RWPE2 (cell line): Measurements from ENCODE around the gene FMN1.

Source experiments
- ATAC-seq: fragments of 200-7000 bp; cut with Tn5 transposase; 3 replicates; pipeline ENCODE4 v1.9.1; 2021; ENCODE audit warnings: low read depth
- DNase-seq: peaks from one replicate; pipeline ENCODE4 v3.0.0-alpha.2; 2020; ENCODE audit warnings: low spot score
- H3K27ac ChIP-seq: fragments of 450-650 bp; 2 replicates; pipeline ENCODE4 v1.5.1; 2017; ENCODE audit warnings: mild to moderate bottlenecking; ENCODE audit not compliant: poor library complexity, severe bottlenecking
- H3K27me3 ChIP-seq: fragments of 250-450 bp; sonication (Bioruptor Pico); 2 replicates; pipeline ENCODE4 v1.5.1; 2021; ENCODE audit warnings: mild to moderate bottlenecking, moderate library complexity; ENCODE audit not compliant: insufficient read depth, poor library complexity, severe bottlenecking
- H3K36me3 ChIP-seq: fragments of 250-450 bp; sonication (Bioruptor Pico); 2 replicates; pipeline ENCODE4 v1.5.1; 2020; ENCODE audit warnings: low read depth, mild to moderate bottlenecking, moderate library complexity
- H3K4me1 ChIP-seq: fragments of 250-450 bp; sonication (Bioruptor Pico); 2 replicates; pipeline ENCODE4 v1.5.1; 2021; ENCODE audit warnings: mild to moderate bottlenecking, moderate library complexity; ENCODE audit not compliant: insufficient read depth, poor library complexity, severe bottlenecking
- H3K4me3 ChIP-seq: fragments of 250-450 bp; sonication (Bioruptor Pico); 2 replicates; pipeline ENCODE4 v1.5.1; 2021; ENCODE audit warnings: mild to moderate bottlenecking, moderate library complexity; ENCODE audit not compliant: severe bottlenecking
- H3K9me3 ChIP-seq: fragments of 250-450 bp; sonication (Bioruptor Pico); 2 replicates; pipeline ENCODE4 v1.5.1; 2021; ENCODE audit warnings: mild to moderate bottlenecking, moderate library complexity; ENCODE audit not compliant: severe bottlenecking
- CTCF ChIP-seq: fragments of 450-650 bp; IDR thresholded peaks from one replicate; pipeline ENCODE4 v1.5.1; 2017; ENCODE audit warnings: mild to moderate bottlenecking, moderate library complexity; ENCODE audit not compliant: poor library complexity, severe bottlenecking

Gene FMN1

GRCh38 chr15:32830241-32830640 lies 364.3 kb downstream of the FMN1 start:
- ATAC-seq (no peak), DNase-seq (no peak)
- Histone ChIP-seq H3K27ac (no peak overlapping the region), H3K4me1 (peaks cover 34% of the 10 kb centered on the region), H3K36me3 (no peaks in the 10 kb centered on the region), H3K9me3 (no peaks in the 10 kb centered on the region), H3K4me3 (no peak overlapping the region), H3K27me3 (no peaks in the 10 kb centered on the region)
- no peak for TF ChIP-seq CTCF

GRCh38 chr15:32829436-32829835 lies 365.1 kb downstream of the FMN1 start:
- Histone ChIP-seq H3K4me1 (peaks cover 42% of the 10 kb centered on the region), H3K4me3 (no peak overlapping the region), H3K36me3 (no peaks in the 10 kb centered on the region), H3K27ac (peak overlapping the region; percentile 74), H3K27me3 (no peaks in the 10 kb centered on the region), H3K9me3 (no peaks in the 10 kb centered on the region)
- TF ChIP-seq CTCF, result no peak
- DNase-seq, result no peak
- no peak for ATAC-seq

GRCh38 chr15:32828507-32829186 lies 365.9 kb downstream of the FMN1 start:
- peaks cover 46% of the 10 kb centered on the region for H3K4me1 ChIP-seq
- H3K27me3 ChIP-seq, result no peaks in the 10 kb centered on the region
- H3K27ac ChIP-seq, result peak overlapping the region; percentile 74
- no peaks in the 10 kb centered on the region for H3K36me3 ChIP-seq
- DNase-seq (no peak), ATAC-seq (peak; percentile 70)
- peak; percentile 11 for TF ChIP-seq CTCF
- no peaks in the 10 kb centered on the region for H3K9me3 ChIP-seq
- no peak overlapping the region for H3K4me3 ChIP-seq

GRCh38 chr15:32826685-32827084 lies 367.8 kb downstream of the FMN1 start:
- Histone ChIP-seq H3K27ac (no peak overlapping the region), H3K4me3 (no peak overlapping the region), H3K27me3 (no peaks in the 10 kb centered on the region), H3K9me3 (no peaks in the 10 kb centered on the region), H3K36me3 (no peaks in the 10 kb centered on the region), H3K4me1 (peaks cover 39% of the 10 kb centered on the region)
- DNase-seq, result no peak
- TF ChIP-seq CTCF, result no peak
- no peak for ATAC-seq

GRCh38 chr15:32825219-32825618 lies 369.3 kb downstream of the FMN1 start:
- TF ChIP-seq CTCF, result peak; percentile 58
- DNase-seq, result no peak
- Histone ChIP-seq H3K36me3 (no peaks in the 10 kb centered on the region), H3K9me3 (no peaks in the 10 kb centered on the region), H3K27me3 (no peaks in the 10 kb centered on the region), H3K4me1 (peaks cover 41% of the 10 kb centered on the region), H3K27ac (peak overlapping the region; percentile 96), H3K4me3 (no peak overlapping the region)
- ATAC-seq, result no peak
